K562 (cell line): ENCODE measurements around the gene KLHL9. TPM values are rescaled to one million over a fixed set of nuclear protein-coding genes. Genes with fewer than 3 reads are reported as not detected.
"Not testable (repeated sequence)": the region's sequence is repeated elsewhere in the genome, so short reads cannot be mapped to it uniquely, and the experiment has no call there.

ENCODE experiments used
- ATAC-seq: fragments of 200-7000 bp; cut with Tn5 transposase; 3 replicates; pipeline ENCODE4 v1.9.1; 2020; ENCODE audit warnings: moderate library complexity
- BruUV-seq: library from RNA; stranded (reverse); fragments of 400-500 nt; replicated peaks from 2 replicates; lab custom pipeline; 2021; lab: Mats Ljungman, UMichigan
- CTCF ChIA-PET: fragments of 300-600 bp; formaldehyde crosslinking; extraction: SDS; loops from one replicate; lab custom pipeline; 2021; ENCODE audit warnings: low intra/inter-chr PET ratio; lab: Yijun Ruan, JAX
- POLR2A ChIA-PET: fragments of 300-600, 350-650 bp; sonication (Branson Sonifier 250); formaldehyde crosslinking; extraction: SDS; loops from one replicate; lab custom pipeline; 2021; ENCODE audit warnings: antibody characterized with exemption, inconsistent platforms; lab: Yijun Ruan, JAX
- DNase-seq, 4 experiments: peaks; one replicate each; pipeline versions ENCODE4 v3.0.0 to v3.0.0-alpha.2; 2011 to 2018; ENCODE audit warnings: low spot score in 3 of 4, mixed read lengths in 3 of 4; ENCODE audit errors: extremely low read depth in 1 of 4
- FAIRE-seq: peaks from 2 replicates; lab custom pipeline; 2011; peaks lifted over from hg19 to GRCh38; lab: Jason Lieb, UNC
- H2AFZ ChIP-seq: 2 replicates; pipeline ENCODE4 v1.6.0; 2011; ENCODE audit warnings: low read depth, low read length, control low read depth, inconsistent platforms
- H3K27ac ChIP-seq: fragments of 200-600 bp; 3 replicates; pipeline ENCODE4 v1.8.0; 2011; ENCODE audit warnings: low read depth, mild to moderate bottlenecking, control low read depth, inconsistent platforms, low read length, moderate library complexity, mixed read lengths; ENCODE audit errors: extremely low read depth
- H3K27me3 ChIP-seq, 2 experiments: fragments of 300-600 bp in 1 of 2; 2 replicates in 1 of 2; 3 replicates in 1 of 2; pipeline versions ENCODE4 v1.6.0 to v1.8.0; 2011; ENCODE audit warnings: inconsistent platforms in 2 of 2, low read length in 2 of 2, mild to moderate bottlenecking in 1 of 2, mixed read lengths in 1 of 2, moderate library complexity in 1 of 2; ENCODE audit not compliant: control insufficient read depth in 2 of 2, insufficient read depth in 2 of 2
- H3K36me3 ChIP-seq: fragments of 300-600 bp; 3 replicates; pipeline ENCODE4 v1.8.0; 2011; ENCODE audit warnings: mild to moderate bottlenecking, low read length, inconsistent platforms; ENCODE audit not compliant: control insufficient read depth, insufficient read depth
- H3K4me1 ChIP-seq, 2 experiments: fragments of 200-600 bp in 1 of 2; replicated peaks in 1 of 2; 2 replicates in 1 of 2; 3 replicates in 1 of 2; pipeline versions ENCODE4 v1.5.1 to v1.8.0; 2011; ENCODE audit warnings: inconsistent platforms in 2 of 2, low read length in 2 of 2, mild to moderate bottlenecking in 1 of 2, mixed read lengths in 1 of 2, moderate library complexity in 1 of 2; ENCODE audit not compliant: control insufficient read depth in 2 of 2, insufficient read depth in 2 of 2
- H3K4me2 ChIP-seq: 2 replicates; pipeline ENCODE4 v1.6.1; 2011; ENCODE audit warnings: low read length, control low read depth, inconsistent platforms, mixed read lengths; ENCODE audit not compliant: insufficient read depth
- H3K4me3 ChIP-seq: fragments of 200-600 bp; sonication (generic), shearing (Covaris generic); 2 replicates; pipeline ENCODE4 v1.5.1; 2016; ENCODE audit warnings: control low read depth, inconsistent platforms
- H3K79me2 ChIP-seq: fragments of 200-600 bp; 3 replicates; pipeline ENCODE4 v1.8.0; 2011; ENCODE audit warnings: low read length, inconsistent platforms; ENCODE audit not compliant: control insufficient read depth, insufficient read depth
- H3K9ac ChIP-seq, 2 experiments: 2 replicates each; pipeline versions ENCODE4 v1.6.0 to v1.6.1; 2011; ENCODE audit warnings: low read depth in 2 of 2, low read length in 2 of 2, control low read depth in 1 of 2, inconsistent platforms in 1 of 2, mild to moderate bottlenecking in 1 of 2, mixed read lengths in 1 of 2; ENCODE audit not compliant: insufficient read depth in 1 of 2
- H3K9me1 ChIP-seq: one replicate; pipeline ENCODE4 v1.6.0; 2011; ENCODE audit warnings: inconsistent platforms, mild to moderate bottlenecking, low read length, moderate library complexity; ENCODE audit not compliant: control insufficient read depth, insufficient read depth
- H3K9me3 ChIP-seq: replicated peaks from 2 replicates; pipeline ENCODE4 v1.5.1; 2011; ENCODE audit warnings: low read depth, low read length, inconsistent platforms; ENCODE audit not compliant: control insufficient read depth, insufficient read depth
- H4K20me1 ChIP-seq: replicated peaks from 2 replicates; pipeline ENCODE4 v1.6.1; 2011; ENCODE audit warnings: low read length, inconsistent platforms, mixed read lengths; ENCODE audit not compliant: control insufficient read depth, insufficient read depth
- ATF1 ChIP-seq, 2 experiments: fragments of 450-650 bp in 1 of 2; IDR thresholded peaks; 2 replicates each; pipeline ENCODE4 v1.6.1; 2016; ENCODE audit warnings: missing compliant biosample characterization in 1 of 2, missing genetic modification characterization in 1 of 2
- IFI16 ChIP-seq: fragments of 250-450 bp; sonication (Bioruptor Pico); IDR thresholded peaks from 2 replicates; pipeline ENCODE4 v2.1.2; 2022; ENCODE audit warnings: mild to moderate bottlenecking, inconsistent platforms
- POLR2AphosphoS2 ChIP-seq: IDR thresholded peaks from 2 replicates; pipeline ENCODE4 v1.6.1; 2012; ENCODE audit warnings: low read length, improper control_type of control experiment
- SETDB1 ChIP-seq: IDR thresholded peaks from one replicate; pipeline ENCODE4 v1.6.1; 2012; ENCODE audit warnings: low read length, control low read depth, inconsistent platforms
- XRCC3 ChIP-seq: fragments of 450-650 bp; IDR thresholded peaks from 2 replicates; pipeline ENCODE4 v1.6.1; 2017; ENCODE audit warnings: mild to moderate bottlenecking, moderate library complexity
- ZNF146 ChIP-seq: IDR thresholded peaks from one replicate; pipeline ENCODE4 v1.6.1; 2018; ENCODE audit warnings: missing compliant biosample characterization; ENCODE audit not compliant: unreplicated experiment
- WGBS: fragments of 100-300 bp; shearing (Covaris generic); methylation state at CpG from one replicate; pipeline ENCODE4 v1.1.6; 2016; ENCODE audit warnings: low coverage, mixed read lengths; ENCODE audit not compliant: insufficient coverage; ENCODE audit errors: missing lambda C conversion rate; 5-methylcytosine and 5-hydroxymethylcytosine counted together
- in situ Hi-C: fragments of 300-500 bp; cut with MboI; formaldehyde crosslinking; loops from 4 replicates; pipeline ENCODE4 v1.15.0; 2018; ENCODE audit warnings: inconsistent platforms, mixed read lengths
- intact Hi-C: fragments of 100-400 bp; cut with micrococcal nuclease; formaldehyde crosslinking; loops from 2 replicates; pipeline ENCODE4 v1.14.2; 2022
- polyA plus RNA-seq, 8 experiments: library from polyadenylated mRNA; depleted of rRNA in 4 of 8; stranded (reverse) in 5 of 8; unstranded in 3 of 8; fragments of >200 nt; fragmentation: Nextera tagmentation in 2 of 8; fragmentation: Illumina TruSeq in 1 of 8; extraction: Ambion mirVana in 2 of 8; extraction: Trizol in 1 of 8; gene quantifications; 2 replicates each; pipeline versions ENCODE4 v1.2.1 to v1.2.3, GENCODE V29; 2011 to 2014; ENCODE audit warnings: inconsistent platforms in 1 of 8, missing spikeins in 1 of 8
- total RNA-seq, 7 experiments: library from RNA; depleted of rRNA in 6 of 7; stranded (reverse); fragments of >200 nt in 6 of 7; fragmentation: Illumina TruSeq in 2 of 7; extraction: Trizol in 2 of 7; gene quantifications; 2 replicates each; pipeline versions ENCODE4 v1.2.1 to v1.2.3, GENCODE V29; 2011 to 2021; ENCODE audit warnings: low replicate concordance in 1 of 7

Gene KLHL9
- total and polyA plus RNA-seq, 9 of the 15 experiments (the other 6 are each of a cell fraction or from before 2014, with no cell fraction given), result 0.04 TPM; not detected in 8

DNA sequence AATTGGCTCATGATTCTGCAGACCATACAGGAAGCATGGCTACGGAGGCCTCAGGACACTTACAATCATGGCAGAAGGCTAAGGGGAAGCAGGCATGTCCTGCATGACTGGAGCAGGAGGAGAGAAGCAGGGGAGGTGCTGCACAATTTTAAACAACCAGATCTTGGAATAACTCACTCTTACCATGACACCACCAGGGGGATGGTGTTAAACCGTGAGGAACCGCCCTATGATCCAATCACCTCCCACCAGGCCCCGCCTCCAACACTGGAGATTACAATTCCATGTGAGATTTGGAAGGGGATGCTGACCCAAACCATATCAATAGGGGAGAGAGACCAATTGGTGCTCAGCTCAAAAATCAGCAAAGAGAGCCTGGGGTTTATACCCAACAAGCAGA lies 36.3 kb upstream of the KLHL9 start:
- CTCF ChIA-PET, H3K9ac ChIP-seq, H4K20me1 ChIP-seq, H3K9me1 ChIP-seq, H3K36me3 ChIP-seq, H3K4me1 ChIP-seq, POLR2A ChIA-PET, intact Hi-C loops, H3K9me3 ChIP-seq, H3K79me2 ChIP-seq, DNase-seq, BruUV-seq, in situ Hi-C loops, FAIRE-seq, H3K27me3 ChIP-seq, ATAC-seq, H3K4me2 ChIP-seq, H2AFZ ChIP-seq, H3K4me3 ChIP-seq, H3K27ac ChIP-seq: not testable (repeated sequence)
- WGBS, result no CpG with 5 or more reads among the region's 4 CpGs

DNA sequence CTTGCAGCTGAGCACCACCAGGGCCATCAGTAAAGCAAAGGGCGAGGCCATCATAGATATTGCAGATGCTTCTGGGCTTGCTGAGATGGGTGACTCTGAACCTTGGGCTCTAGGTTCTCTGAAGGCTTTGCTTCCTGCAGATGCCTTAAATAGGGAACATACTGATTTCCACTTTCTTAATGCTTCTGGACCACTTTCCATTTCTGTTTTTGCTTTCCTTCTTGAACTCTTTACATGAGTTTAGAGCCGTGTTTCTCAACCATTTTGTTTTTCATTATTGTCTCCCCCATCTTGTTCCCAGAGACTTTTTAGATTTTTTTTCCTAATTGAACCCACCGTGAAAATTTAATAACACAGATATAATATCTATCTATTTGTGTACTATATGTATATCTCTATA lies 32.8 kb upstream of the KLHL9 start, which contains the start of gene IFNA13:
IFNA13 (minus strand) TSS at position 101 of the 400 bp plus-strand sequence; CDS start at position 54, 47 bp downstream.
- intact Hi-C loops (no loop called here), in situ Hi-C loops (no loop called here)
- no peaks in the 10 kb centered on the region for H3K4me1 ChIP-seq
- no peak within 1 kb of the TSS for H2AFZ ChIP-seq
- no peak within 1 kb of the TSS for H3K4me3 ChIP-seq
- H3K4me2 ChIP-seq, result no peak within 1 kb of the TSS
- no peaks in the 10 kb centered on the region for H3K79me2 ChIP-seq
- ChIA-PET CTCF (no interaction called here), POLR2A (no interaction called here)
- no peak for ATAC-seq
- H3K36me3 ChIP-seq, result no peaks in the 10 kb centered on the region
- no CpG with 5 or more reads among the region's 3 CpGs for WGBS
- no peaks in the 10 kb centered on the region for H3K27me3 ChIP-seq
- H3K9me1 ChIP-seq, result no peaks in the 10 kb centered on the region
- H3K27ac ChIP-seq, result no peak within 1 kb of the TSS
- TF ChIP-seq ZNF146 (CRISPR knock-in tag) (no peak), ATF1 (CRISPR knock-in tag; IDR thresholded peaks at IDR 0.05) (no peak), ATF1 (tag; IDR thresholded peaks at IDR 0.05) (no peak), POLR2AphosphoS2 (no peak), IFI16 (CRISPR knock-in tag) (no peak), SETDB1 (no peak), XRCC3 (no peak)
- no TSS peak for BruUV-seq
- DNase-seq, result no peak
- no peaks in the 10 kb centered on the region for H3K9me3 ChIP-seq
- no peak within 1 kb of the TSS for H3K9ac ChIP-seq
- FAIRE-seq, result no peak
- no peaks in the 10 kb centered on the region for H4K20me1 ChIP-seq

DNA sequence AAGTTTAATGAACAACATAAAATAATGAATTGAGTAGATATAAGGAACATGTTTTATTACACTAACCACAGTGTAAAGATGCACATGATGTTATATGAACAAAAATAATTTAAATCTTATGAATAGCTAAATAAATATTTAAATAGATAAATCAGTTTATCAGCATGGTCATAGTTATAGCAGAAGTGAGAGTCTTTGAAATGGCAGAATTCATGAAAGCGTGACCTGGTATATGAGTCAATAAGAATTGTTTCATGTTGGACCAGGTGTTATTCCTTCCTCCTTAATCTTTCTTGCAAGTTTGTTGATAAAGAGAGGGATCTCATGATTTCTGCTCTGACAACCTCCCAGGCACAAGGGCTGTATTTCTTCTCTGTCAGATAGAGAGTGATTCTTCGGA lies 32.0 kb upstream of the KLHL9 start:
- H3K36me3 ChIP-seq, in situ Hi-C loops, H3K27me3 ChIP-seq, H3K9me1 ChIP-seq, H3K27ac ChIP-seq, FAIRE-seq, H3K9ac ChIP-seq, BruUV-seq, H4K20me1 ChIP-seq, H3K4me2 ChIP-seq, POLR2A ChIA-PET, H3K4me1 ChIP-seq, H3K9me3 ChIP-seq, ATAC-seq, H2AFZ ChIP-seq, intact Hi-C loops, CTCF ChIA-PET, DNase-seq, H3K4me3 ChIP-seq, H3K79me2 ChIP-seq: not testable (repeated sequence)
- WGBS, result no CpG with 5 or more reads among the region's 2 CpGs
